HG03575 (cell line): Measurements from ENCODE around the gene HOOK2.
"Not testable (repeated sequence)": the region's sequence is repeated elsewhere in the genome, so short reads cannot be mapped to it uniquely, and the experiment has no call there.

ENCODE experiments used
- ATAC-seq: cut with Tn5 transposase; IDR thresholded peaks from one replicate; pipeline ENCODE4 v1.9.1; 2021; ENCODE audit not compliant: unreplicated experiment, insufficient number of reproducible peaks, low FRiP score; ENCODE audit errors: extremely low read depth

HOOK2 gene

GRCh38 chr19:12726988-12727316 lies 48.4 kb downstream of the HOOK2 start:
- ATAC-seq = no peak

- not testable (repeated sequence) for ATAC-seq
Observed at GRCh38 chr19:12725612-12726011, 49.7 kb downstream of the HOOK2 start.

- ATAC-seq = no peak
Observed at GRCh38 chr19:12723641-12724426, 51.5 kb downstream of the HOOK2 start, which contains the start of gene TNPO2. TSS of gene TNPO2 (minus strand) at chr19:12723932. CDS start at chr19:12720977, 2,955 bp downstream.

GRCh38 chr19:12723381-12723640 lies 52.0 kb downstream of the HOOK2 start:
- no peak for ATAC-seq

GRCh38 chr19:12722566-12723380 lies 52.6 kb downstream of the HOOK2 start:
- peak; percentile 60 for ATAC-seq

GRCh38 chr19:12721656-12722565 lies 53.4 kb downstream of the HOOK2 start:
- ATAC-seq = no peak

- ATAC-seq = no peak
Observed at GRCh38 chr19:12720851-12721655, 54.3 kb downstream of the HOOK2 start.

- ATAC-seq = no peak
Observed at GRCh38 chr19:12720296-12720695, 55.1 kb downstream of the HOOK2 start.

- ATAC-seq = no peak
Observed at GRCh38 chr19:12715929-12716328, 59.4 kb downstream of the HOOK2 start.

- no peak for ATAC-seq
Observed at GRCh38 chr19:12715102-12715501, 60.2 kb downstream of the HOOK2 start.

GRCh38 chr19:12713304-12713703 lies 62.0 kb downstream of the HOOK2 start:
- ATAC-seq = not testable (repeated sequence)
